GM23338 (cell line): ENCODE results near the gene TTC23. TPM values are rescaled to one million over a fixed set of nuclear protein-coding genes. Genes with fewer than 3 reads are reported as not detected.

Experiments
- ATAC-seq: fragments of 200-7000 bp; cut with Tn5 transposase; 3 replicates; pipeline ENCODE4 v1.9.1; 2020
- DNase-seq: peaks from one replicate; pipeline ENCODE4 v3.0.0-alpha.2; 2015; ENCODE audit warnings: low spot score
- H2AFZ ChIP-seq: fragments of 200-600 bp; sonication (generic); 2 replicates; pipeline ENCODE4 v1.8.0; 2016; ENCODE audit warnings: antibody characterized with exemption, mild to moderate bottlenecking, moderate library complexity
- H3F3A ChIP-seq: fragments of 200-600 bp; sonication (generic); replicated peaks from 2 replicates; pipeline ENCODE4 v1.8.0; 2017; ENCODE audit warnings: antibody characterized with exemption, mixed run types, low read depth
- H3K27ac ChIP-seq: fragments of 200-600 bp; sonication (generic); 2 replicates; pipeline ENCODE4 v1.6.1; 2016; ENCODE audit warnings: low read depth
- H3K27me3 ChIP-seq: fragments of 200-600 bp; sonication (generic); 2 replicates; pipeline ENCODE4 v1.8.0; 2016; ENCODE audit warnings: mild to moderate bottlenecking, mixed run types, moderate library complexity; ENCODE audit not compliant: insufficient read depth
- H3K36me3 ChIP-seq: fragments of 200-600 bp; sonication (generic); 2 replicates; pipeline ENCODE4 v1.8.0; 2016; ENCODE audit warnings: mild to moderate bottlenecking; ENCODE audit not compliant: insufficient read depth
- H3K4me1 ChIP-seq: fragments of 200-600 bp; sonication (generic); 2 replicates; pipeline ENCODE4 v1.8.0; 2016; ENCODE audit warnings: mild to moderate bottlenecking, moderate library complexity; ENCODE audit not compliant: insufficient read depth
- H3K4me2 ChIP-seq: fragments of 200-600 bp; sonication (generic); 2 replicates; pipeline ENCODE4 v1.7.1; 2017; ENCODE audit warnings: mixed run types
- H3K4me3 ChIP-seq: fragments of 200-600 bp; sonication (generic); 2 replicates; pipeline ENCODE4 v1.6.1; 2016; ENCODE audit warnings: mixed run types
- H3K79me2 ChIP-seq: fragments of 200-600 bp; sonication (generic); replicated peaks from 2 replicates; pipeline ENCODE4 v1.8.0; 2017; ENCODE audit warnings: mild to moderate bottlenecking; ENCODE audit not compliant: insufficient read depth
- H3K9me2 ChIP-seq: fragments of 200-600 bp; sonication (generic); 2 replicates; pipeline ENCODE4 v1.8.0; 2017; ENCODE audit not compliant: insufficient read depth
- H4K20me1 ChIP-seq: fragments of 200-600 bp; sonication (generic); replicated peaks from 2 replicates; pipeline ENCODE4 v1.8.0; 2017; ENCODE audit warnings: mild to moderate bottlenecking; ENCODE audit not compliant: insufficient read depth
- H3K27ac Mint-ChIP-seq: 2 replicates; pipeline ENCODE4 v1.8.0; 2020; ENCODE audit warnings: inconsistent platforms, mild to moderate bottlenecking, moderate library complexity, mixed read lengths
- H3K27me3 Mint-ChIP-seq: 3 replicates; pipeline ENCODE4 v1.8.0; 2022; ENCODE audit warnings: low read depth, mild to moderate bottlenecking, moderate library complexity, mixed read lengths, inconsistent platforms; ENCODE audit not compliant: insufficient read depth, poor library complexity
- H3K36me3 Mint-ChIP-seq: 3 replicates; pipeline ENCODE4 v1.8.0; 2021; ENCODE audit warnings: low read depth, mild to moderate bottlenecking, inconsistent platforms, moderate library complexity, mixed read lengths
- H3K4me1 Mint-ChIP-seq: 3 replicates; pipeline ENCODE4 v1.8.0; 2020; ENCODE audit warnings: mild to moderate bottlenecking, inconsistent platforms, mixed read lengths
- H3K4me3 Mint-ChIP-seq: 3 replicates; pipeline ENCODE4 v1.8.0; 2021; ENCODE audit warnings: moderate library complexity, mild to moderate bottlenecking, inconsistent platforms, mixed read lengths
- H3K9me3 Mint-ChIP-seq: 3 replicates; pipeline ENCODE4 v1.8.0; 2020; ENCODE audit warnings: moderate library complexity, mild to moderate bottlenecking, inconsistent platforms, mixed read lengths
- CTCF ChIP-seq, 2 experiments: fragments of 200-600 bp in 1 of 2; sonication (generic) in 1 of 2; conservative IDR thresholded peaks; 2 replicates each; pipeline versions ENCODE4 v1.5.1 to v1.6.1; 2016 to 2017; ENCODE audit warnings: antibody characterized with exemption in 2 of 2, low read depth in 2 of 2, mild to moderate bottlenecking in 2 of 2, moderate library complexity in 1 of 2
- ETS1 ChIP-seq: IDR thresholded peaks from 2 replicates; pipeline ENCODE4 v1.6.1; 2016; ENCODE audit warnings: antibody characterized with exemption
- EZH2 ChIP-seq: fragments of 200-600 bp; sonication (generic); IDR thresholded peaks from one replicate; pipeline ENCODE4 v1.8.0; 2017; ENCODE audit warnings: antibody characterized with exemption, mild to moderate bottlenecking, low read depth; ENCODE audit not compliant: unreplicated experiment
- EZH2phosphoT487 ChIP-seq: fragments of 200-600 bp; sonication (generic); IDR thresholded peaks from one replicate; pipeline ENCODE4 v1.8.1; 2018; ENCODE audit warnings: antibody characterized with exemption; ENCODE audit not compliant: unreplicated experiment
- JUNB ChIP-seq: IDR thresholded peaks from one replicate; pipeline ENCODE4 v1.6.1; 2016; ENCODE audit warnings: antibody characterized with exemption; ENCODE audit not compliant: unreplicated experiment
- NANOG ChIP-seq: IDR thresholded peaks from 2 replicates; pipeline ENCODE4 v1.6.1; 2016; ENCODE audit warnings: antibody characterized with exemption, borderline replicate concordance
- REST ChIP-seq: IDR thresholded peaks from one replicate; pipeline ENCODE4 v1.6.1; 2018; ENCODE audit warnings: antibody characterized with exemption; ENCODE audit not compliant: unreplicated experiment
- STAT1 ChIP-seq: IDR thresholded peaks from one replicate; pipeline ENCODE4 v1.6.1; 2016; ENCODE audit warnings: antibody characterized with exemption; ENCODE audit not compliant: unreplicated experiment
- ZNF114 ChIP-seq: fragments of 250-450 bp; sonication (Bioruptor Pico); IDR thresholded peaks from 2 replicates; pipeline ENCODE4 v1.5.0; 2020; ENCODE audit warnings: mild to moderate bottlenecking, moderate library complexity
- polyA plus RNA-seq: library from polyadenylated mRNA; unstranded; fragments of >200 nt; fragmentation: Nextera tagmentation; extraction: Ambion mirVana; gene quantifications from 2 replicates; pipeline ENCODE4 v1.2.1, GENCODE V29; 2016
- total RNA-seq: library from RNA; depleted of rRNA; stranded (reverse); fragments of >200 nt; shearing (Covaris generic); gene quantifications from 2 replicates; pipeline ENCODE4 v1.2.3, GENCODE V29; 2014

The TTC23 gene
- total and polyA plus RNA-seq, 2 experiments from 2014 or later, result 6.3 to 25.2 TPM

GRCh38 chr15:99176757-99177156, 72.6 kb downstream of the TTC23 start:
- Mint-ChIP-seq H3K27me3 (no peaks in the 10 kb centered on the region), H3K4me1 (peaks cover 11% of the 10 kb centered on the region), H3K9me3 (no peaks in the 10 kb centered on the region), H3K4me3 (no peak overlapping the region), H3K27ac (no peak overlapping the region), H3K36me3 (peaks cover 7% of the 10 kb centered on the region; the same call in 2 of the 3 replicates)
- H3K36me3 ChIP-seq, result no peaks in the 10 kb centered on the region
- H3K4me3 ChIP-seq, result no peak overlapping the region
- DNase-seq (no peak), ATAC-seq (no peak)
- H2AFZ ChIP-seq, result no peak overlapping the region
- H3K9me2 ChIP-seq, result no peaks in the 10 kb centered on the region
- no peaks in the 10 kb centered on the region for H3K4me1 ChIP-seq
- TF ChIP-seq REST (no peak), STAT1 (no peak), ZNF114 (CRISPR knock-in tag) (no peak), EZH2phosphoT487 (no peak), ETS1 (no peak), JUNB (no peak)
- no peaks in the 10 kb centered on the region for H4K20me1 ChIP-seq
- H3K27ac ChIP-seq, result no peak overlapping the region
- no peaks in the 10 kb centered on the region for H3F3A ChIP-seq
- no peaks in the 10 kb centered on the region for H3K79me2 ChIP-seq
- no peak overlapping the region for H3K4me2 ChIP-seq
- H3K27me3 ChIP-seq, result no peaks in the 10 kb centered on the region

GRCh38 chr15:99174567-99175395, 74.6 kb downstream of the TTC23 start:
- Histone ChIP-seq H3K4me1 (no peaks in the 10 kb centered on the region), H3K4me2 (no peak overlapping the region), H3K79me2 (no peaks in the 10 kb centered on the region), H2AFZ (no peak overlapping the region), H3K27ac (no peak overlapping the region), H3K9me2 (no peaks in the 10 kb centered on the region), H3F3A (no peaks in the 10 kb centered on the region), H4K20me1 (no peaks in the 10 kb centered on the region), H3K36me3 (no peaks in the 10 kb centered on the region), H3K4me3 (no peak overlapping the region), H3K27me3 (no peaks in the 10 kb centered on the region)
- H3K27ac Mint-ChIP-seq, result no peak overlapping the region
- no peaks in the 10 kb centered on the region for H3K9me3 Mint-ChIP-seq
- peaks cover 2% of the 10 kb centered on the region; the same call in 1 of the 3 replicates for H3K4me1 Mint-ChIP-seq
- no peak for ATAC-seq
- no peaks in the 10 kb centered on the region for H3K27me3 Mint-ChIP-seq
- no peak overlapping the region for H3K4me3 Mint-ChIP-seq
- TF ChIP-seq EZH2, result no peak
- TF ChIP-seq NANOG, result no peak
- no peak for TF ChIP-seq CTCF (conservative IDR thresholded peaks at IDR 0.05; ENCODE audit: low read depth in 2 of 2)
- no peak for TF ChIP-seq EZH2phosphoT487
- H3K36me3 Mint-ChIP-seq, result peaks cover 7% of the 10 kb centered on the region; the same call in 2 of the 3 replicates
- no peak for DNase-seq
